HCT116 (cell line): ENCODE results near the gene DACT1.

Source experiments
- CEBPB ChIP-seq: IDR thresholded peaks from 2 replicates; pipeline ENCODE4 v1.6.1; 2012; ENCODE audit warnings: low read depth
- EGR1 ChIP-seq: IDR thresholded peaks from 2 replicates; pipeline ENCODE4 v1.6.1; 2012; ENCODE audit warnings: low read depth
- EZH2 ChIP-seq: fragments of 200-600 bp; sonication (generic); IDR thresholded peaks from 2 replicates; pipeline ENCODE4 v1.6.1; 2017; ENCODE audit warnings: antibody characterized with exemption, mixed run types
- JUND ChIP-seq: IDR thresholded peaks from 2 replicates; pipeline ENCODE4 v1.6.1; 2012
- POLR2A ChIP-seq: IDR thresholded peaks from 2 replicates; pipeline ENCODE4 v1.7.0; 2011; ENCODE audit warnings: borderline replicate concordance; ENCODE audit not compliant: insufficient read depth, insufficient read length; ENCODE audit errors: extremely low read depth
- POLR2AphosphoS5 ChIP-seq: IDR thresholded peaks from 2 replicates; pipeline ENCODE4 v1.6.1; 2011; ENCODE audit warnings: mild to moderate bottlenecking, low read depth, low read length, moderate library complexity
- RAD21 ChIP-seq: IDR thresholded peaks from 2 replicates; pipeline ENCODE4 v1.6.1; 2012; ENCODE audit warnings: low read depth, mild to moderate bottlenecking
- SP1 ChIP-seq: IDR thresholded peaks from 2 replicates; pipeline ENCODE4 v1.6.1; 2012; ENCODE audit warnings: low read depth
- ZFX ChIP-seq: fragments of 450-650 bp; IDR thresholded peaks from 2 replicates; pipeline ENCODE4 v1.6.1; 2017
- ZNF274 ChIP-seq: fragments of 200-500 bp; sonication (Bioruptor generic); IDR thresholded peaks from 2 replicates; pipeline ENCODE4 v1.6.1; 2014; ENCODE audit warnings: mild to moderate bottlenecking, low read depth, low read length, inconsistent platforms
- TF ChIP-seq, protein P1 (sequence below), 3 experiments: fragments of 200-600 bp in 1 of 3; sonication (generic) in 1 of 3; IDR thresholded peaks in 2 of 3; conservative IDR thresholded peaks in 1 of 3; 2 replicates each; pipeline ENCODE4 v1.5.1; 2012 to 2017; ENCODE audit warnings: low read depth in 2 of 3, low read length in 2 of 3, antibody characterized with exemption in 1 of 3, borderline replicate concordance in 1 of 3, control low read depth in 1 of 3, mild to moderate bottlenecking in 1 of 3, mixed read lengths in 1 of 3, mixed run types in 1 of 3, moderate library complexity in 1 of 3; ENCODE audit not compliant: insufficient read depth in 1 of 3
- TF ChIP-seq, protein P2 (sequence below): IDR thresholded peaks from 2 replicates; pipeline ENCODE4 v1.6.1; 2012; ENCODE audit warnings: low read depth
- TF ChIP-seq, protein P3 (sequence below): IDR thresholded peaks from 2 replicates; pipeline ENCODE4 v1.6.1; 2012

DNA sequence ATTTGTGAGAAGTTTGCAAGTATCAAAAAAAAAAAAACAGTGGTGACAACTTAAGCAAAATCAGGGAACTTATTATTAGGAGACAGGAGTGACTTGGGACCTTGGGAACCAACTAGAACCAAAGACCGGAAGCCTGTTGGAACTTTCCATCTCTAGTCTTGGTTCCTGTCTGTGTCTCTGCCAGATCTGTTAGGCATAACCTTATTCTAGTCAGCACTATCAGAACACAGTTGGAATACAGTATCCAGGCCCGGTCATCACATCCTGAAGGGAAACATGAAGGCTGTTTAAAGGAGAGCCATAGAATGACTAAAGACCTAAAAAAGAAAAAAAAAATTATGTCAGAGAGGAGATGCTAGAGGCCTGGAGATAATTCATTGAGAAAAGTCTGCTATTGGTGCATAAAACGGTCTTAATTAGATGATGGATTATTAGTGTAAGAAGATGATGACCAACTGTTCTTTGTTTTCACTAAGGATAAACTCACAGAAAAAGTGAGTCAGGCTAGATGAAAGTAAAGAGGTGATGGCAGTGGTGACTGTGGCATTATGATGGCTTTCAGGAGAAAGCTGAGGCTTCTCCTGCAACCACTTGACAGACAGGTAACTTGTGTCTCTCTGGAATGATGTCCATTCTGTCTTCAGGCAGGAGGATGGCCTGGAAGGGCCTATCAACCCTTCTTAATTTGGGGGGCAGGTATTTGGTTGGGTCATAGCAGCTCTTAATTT lies 28.2 kb downstream of the DACT1 start:
- TF ChIP-seq CEBPB (no peak), POLR2A (no peak), JUND (no peak), RAD21 (no peak), ZNF274 (no peak), SP1 (no peak), ZFX (no peak), EGR1 (no peak), EZH2 (no peak), POLR2AphosphoS5 (no peak)
- TF ChIP-seq, protein P1, sequence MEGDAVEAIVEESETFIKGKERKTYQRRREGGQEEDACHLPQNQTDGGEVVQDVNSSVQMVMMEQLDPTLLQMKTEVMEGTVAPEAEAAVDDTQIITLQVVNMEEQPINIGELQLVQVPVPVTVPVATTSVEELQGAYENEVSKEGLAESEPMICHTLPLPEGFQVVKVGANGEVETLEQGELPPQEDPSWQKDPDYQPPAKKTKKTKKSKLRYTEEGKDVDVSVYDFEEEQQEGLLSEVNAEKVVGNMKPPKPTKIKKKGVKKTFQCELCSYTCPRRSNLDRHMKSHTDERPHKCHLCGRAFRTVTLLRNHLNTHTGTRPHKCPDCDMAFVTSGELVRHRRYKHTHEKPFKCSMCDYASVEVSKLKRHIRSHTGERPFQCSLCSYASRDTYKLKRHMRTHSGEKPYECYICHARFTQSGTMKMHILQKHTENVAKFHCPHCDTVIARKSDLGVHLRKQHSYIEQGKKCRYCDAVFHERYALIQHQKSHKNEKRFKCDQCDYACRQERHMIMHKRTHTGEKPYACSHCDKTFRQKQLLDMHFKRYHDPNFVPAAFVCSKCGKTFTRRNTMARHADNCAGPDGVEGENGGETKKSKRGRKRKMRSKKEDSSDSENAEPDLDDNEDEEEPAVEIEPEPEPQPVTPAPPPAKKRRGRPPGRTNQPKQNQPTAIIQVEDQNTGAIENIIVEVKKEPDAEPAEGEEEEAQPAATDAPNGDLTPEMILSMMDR (IDR thresholded peaks at IDR 0.05 in 2 of 3, conservative IDR thresholded peaks at IDR 0.05 in 1 of 3; ENCODE audit: borderline replicate concordance in 1 of 3, insufficient read depth in 1 of 3, low read depth in 2 of 3, low read length in 2 of 3): no peak
- TF ChIP-seq, protein P2, sequence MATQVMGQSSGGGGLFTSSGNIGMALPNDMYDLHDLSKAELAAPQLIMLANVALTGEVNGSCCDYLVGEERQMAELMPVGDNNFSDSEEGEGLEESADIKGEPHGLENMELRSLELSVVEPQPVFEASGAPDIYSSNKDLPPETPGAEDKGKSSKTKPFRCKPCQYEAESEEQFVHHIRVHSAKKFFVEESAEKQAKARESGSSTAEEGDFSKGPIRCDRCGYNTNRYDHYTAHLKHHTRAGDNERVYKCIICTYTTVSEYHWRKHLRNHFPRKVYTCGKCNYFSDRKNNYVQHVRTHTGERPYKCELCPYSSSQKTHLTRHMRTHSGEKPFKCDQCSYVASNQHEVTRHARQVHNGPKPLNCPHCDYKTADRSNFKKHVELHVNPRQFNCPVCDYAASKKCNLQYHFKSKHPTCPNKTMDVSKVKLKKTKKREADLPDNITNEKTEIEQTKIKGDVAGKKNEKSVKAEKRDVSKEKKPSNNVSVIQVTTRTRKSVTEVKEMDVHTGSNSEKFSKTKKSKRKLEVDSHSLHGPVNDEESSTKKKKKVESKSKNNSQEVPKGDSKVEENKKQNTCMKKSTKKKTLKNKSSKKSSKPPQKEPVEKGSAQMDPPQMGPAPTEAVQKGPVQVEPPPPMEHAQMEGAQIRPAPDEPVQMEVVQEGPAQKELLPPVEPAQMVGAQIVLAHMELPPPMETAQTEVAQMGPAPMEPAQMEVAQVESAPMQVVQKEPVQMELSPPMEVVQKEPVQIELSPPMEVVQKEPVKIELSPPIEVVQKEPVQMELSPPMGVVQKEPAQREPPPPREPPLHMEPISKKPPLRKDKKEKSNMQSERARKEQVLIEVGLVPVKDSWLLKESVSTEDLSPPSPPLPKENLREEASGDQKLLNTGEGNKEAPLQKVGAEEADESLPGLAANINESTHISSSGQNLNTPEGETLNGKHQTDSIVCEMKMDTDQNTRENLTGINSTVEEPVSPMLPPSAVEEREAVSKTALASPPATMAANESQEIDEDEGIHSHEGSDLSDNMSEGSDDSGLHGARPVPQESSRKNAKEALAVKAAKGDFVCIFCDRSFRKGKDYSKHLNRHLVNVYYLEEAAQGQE: no peak
- TF ChIP-seq, protein P3, sequence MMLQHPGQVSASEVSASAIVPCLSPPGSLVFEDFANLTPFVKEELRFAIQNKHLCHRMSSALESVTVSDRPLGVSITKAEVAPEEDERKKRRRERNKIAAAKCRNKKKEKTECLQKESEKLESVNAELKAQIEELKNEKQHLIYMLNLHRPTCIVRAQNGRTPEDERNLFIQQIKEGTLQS: no peak
